Activated naive CD4-positive, alpha-beta T cell treated with anti-CD3 and anti-CD28 coated beads, Interleukin-2, amount 10 ng/mL, durations not matched to agents 7 days and 5 days (primary cell): Measurements from ENCODE around the gene RASA2.

Experiments used
- CTCF ChIA-PET: fragments of 350-600 bp; sonication (Branson Sonifier 250); formaldehyde crosslinking; loops from one replicate; lab custom pipeline; 2021; ENCODE audit warnings: antibody characterized with exemption; lab: Charles Lee
- DNase-seq: peaks from one replicate; pipeline ENCODE4 v3.0.0-alpha.2; 2020
- H3K27ac Mint-ChIP-seq: one replicate; pipeline ENCODE4 v1.8.0; 2021; ENCODE audit warnings: mild to moderate bottlenecking, moderate library complexity, mixed read lengths
- H3K27me3 Mint-ChIP-seq: one replicate; pipeline ENCODE4 v1.8.0; 2021; ENCODE audit warnings: mild to moderate bottlenecking, mixed read lengths
- H3K36me3 Mint-ChIP-seq: one replicate; pipeline ENCODE4 v1.8.0; 2021; ENCODE audit warnings: mixed read lengths
- H3K4me1 Mint-ChIP-seq: one replicate; pipeline ENCODE4 v1.8.0; 2021; ENCODE audit warnings: mixed read lengths
- H3K4me3 Mint-ChIP-seq: one replicate; pipeline ENCODE4 v1.8.0; 2021; ENCODE audit warnings: mild to moderate bottlenecking, moderate library complexity, mixed read lengths
- H3K9me3 Mint-ChIP-seq: one replicate; pipeline ENCODE4 v1.8.0; 2021; ENCODE audit warnings: mixed read lengths

RASA2 gene

GRCh38 chr3:141449424-141449823, 37.4 kb upstream of the RASA2 start:
- Mint-ChIP-seq H3K27me3 (no peaks in the 10 kb centered on the region), H3K27ac (no peak overlapping the region), H3K4me3 (no peak overlapping the region), H3K36me3 (peaks cover 9% of the 10 kb centered on the region), H3K4me1 (peaks cover under 1% of the 10 kb centered on the region), H3K9me3 (no peaks in the 10 kb centered on the region)
- CTCF ChIA-PET = interaction anchor here (0.6 to 3.3 kb wide), 7 partner anchors 10 to 147 kb away, joined by 3 to 25 read pairs (median 12); no protein-coding TSS in a partner anchor
- DNase-seq = no peak

DNA sequence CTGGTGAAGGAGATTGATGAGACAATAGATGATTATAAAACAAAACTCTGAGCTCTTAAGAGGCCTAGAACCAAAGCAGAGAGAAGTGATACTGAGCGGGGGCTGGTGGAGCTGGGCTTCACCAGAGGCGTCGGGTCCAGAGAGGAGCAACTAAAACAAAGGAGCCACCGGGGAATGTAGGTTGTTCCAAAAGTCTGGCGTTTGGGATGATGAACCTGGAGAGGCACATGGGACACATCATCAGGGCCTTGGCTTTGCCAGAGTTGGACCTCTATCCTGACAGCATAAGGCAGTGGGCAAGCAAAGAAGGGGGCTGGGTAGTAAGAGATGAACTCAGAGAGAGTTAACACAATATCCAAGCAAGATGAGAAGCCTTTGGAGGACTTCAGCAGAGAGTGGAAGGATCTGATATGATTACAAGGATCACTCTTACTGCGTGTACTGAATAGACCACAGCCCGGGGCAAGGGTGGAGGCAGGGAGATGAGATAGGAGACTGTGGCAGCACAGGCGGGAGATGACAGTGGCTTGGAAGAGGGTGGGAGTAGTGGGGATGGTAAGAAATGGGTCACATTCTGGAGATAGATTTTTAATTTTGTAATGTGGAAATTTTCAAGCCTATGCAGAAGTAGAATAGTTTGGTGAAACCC, 36.0 kb upstream of the RASA2 start:
- peaks cover 3% of the 10 kb centered on the region for H3K27me3 Mint-ChIP-seq
- H3K36me3 Mint-ChIP-seq = no peaks in the 10 kb centered on the region
- DNase-seq = no peak
- H3K4me1 Mint-ChIP-seq = peaks cover 8% of the 10 kb centered on the region
- no peaks in the 10 kb centered on the region for H3K9me3 Mint-ChIP-seq
- CTCF ChIA-PET = interaction anchor here (0.7 to 3.0 kb wide), 10 partner anchors 11 to 149 kb away, joined by 3 to 25 read pairs (median 6); no protein-coding TSS in a partner anchor
- H3K27ac Mint-ChIP-seq = no peak overlapping the region
- no peak overlapping the region for H3K4me3 Mint-ChIP-seq

GRCh38 chr3:141452045-141452444, 34.8 kb upstream of the RASA2 start:
- peak; percentile 71 for DNase-seq
- no peaks in the 10 kb centered on the region for H3K36me3 Mint-ChIP-seq
- no peak overlapping the region for H3K4me3 Mint-ChIP-seq
- no peaks in the 10 kb centered on the region for H3K9me3 Mint-ChIP-seq
- H3K27me3 Mint-ChIP-seq = peaks cover 4% of the 10 kb centered on the region
- peaks cover 8% of the 10 kb centered on the region for H3K4me1 Mint-ChIP-seq
- no peak overlapping the region for H3K27ac Mint-ChIP-seq
- CTCF ChIA-PET = interaction anchor here (0.6 to 10.9 kb wide), 28 partner anchors 9 to 426 kb away, joined by 3 to 347 read pairs (median 4); partner anchors contain the start of gene ZBTB38

- DNase-seq = no peak
- CTCF ChIA-PET = interaction anchor here (0.6 to 10.9 kb wide), 32 partner anchors 8 to 425 kb away, joined by 3 to 347 read pairs (median 4); partner anchors contain the start of genes PXYLP1 and ZBTB38
- no peaks in the 10 kb centered on the region for H3K9me3 Mint-ChIP-seq
- H3K4me3 Mint-ChIP-seq = no peak overlapping the region
- no peaks in the 10 kb centered on the region for H3K36me3 Mint-ChIP-seq
- peaks cover 8% of the 10 kb centered on the region for H3K4me1 Mint-ChIP-seq
- H3K27me3 Mint-ChIP-seq = peaks cover 11% of the 10 kb centered on the region
- no peak overlapping the region for H3K27ac Mint-ChIP-seq
Measured at GRCh38 chr3:141452773-141453172, 34.1 kb upstream of the RASA2 start.

- H3K4me3 Mint-ChIP-seq = no peak overlapping the region
- H3K27me3 Mint-ChIP-seq = peaks cover 12% of the 10 kb centered on the region
- H3K27ac Mint-ChIP-seq = no peak overlapping the region
- H3K4me1 Mint-ChIP-seq = peaks cover 8% of the 10 kb centered on the region
- CTCF ChIA-PET = interaction anchor here (0.7 to 10.9 kb wide), 15 partner anchors 12 to 199 kb away, joined by 3 to 347 read pairs (median 5); partner anchors contain the start of gene ZBTB38
- no peak for DNase-seq
- no peaks in the 10 kb centered on the region for H3K9me3 Mint-ChIP-seq
- H3K36me3 Mint-ChIP-seq = no peaks in the 10 kb centered on the region
Measured at GRCh38 chr3:141454054-141454453, 32.8 kb upstream of the RASA2 start.

DNA sequence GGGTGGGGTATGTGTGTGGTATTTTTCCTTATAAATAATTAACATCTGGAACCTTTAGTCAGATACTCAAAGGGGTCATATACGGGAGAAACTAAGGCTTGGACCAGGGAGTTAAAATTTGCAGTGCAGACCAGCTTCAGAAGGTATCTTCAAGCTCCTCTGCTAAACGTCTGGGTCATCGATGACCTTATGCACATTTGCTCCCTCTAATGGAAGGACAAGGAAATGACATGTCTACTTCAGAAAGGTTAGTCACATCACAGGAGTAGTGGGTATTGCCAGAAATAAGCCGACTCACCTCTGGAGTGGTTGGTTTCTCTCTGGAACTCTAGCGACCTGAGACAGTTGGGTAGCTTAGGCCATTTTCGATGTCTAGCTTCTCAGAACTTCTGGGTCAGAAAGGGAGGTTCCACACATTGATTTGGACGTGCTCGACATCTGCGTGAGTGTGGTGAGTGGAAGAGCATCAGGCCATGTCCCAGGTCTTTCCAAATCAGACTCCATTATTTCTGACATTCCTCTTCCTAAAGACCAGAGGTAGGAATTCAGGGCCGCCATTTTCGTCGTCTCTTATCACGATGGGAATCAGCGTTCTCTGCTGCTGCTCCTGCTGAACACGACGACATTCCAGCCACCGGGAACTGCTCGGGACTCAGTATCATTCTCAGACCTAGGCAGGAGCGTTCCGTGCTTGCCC, 31.8 kb upstream of the RASA2 start:
- Mint-ChIP-seq H3K36me3 (no peaks in the 10 kb centered on the region), H3K27ac (no peak overlapping the region), H3K4me1 (peaks cover 8% of the 10 kb centered on the region), H3K27me3 (peaks cover 14% of the 10 kb centered on the region), H3K4me3 (no peak overlapping the region), H3K9me3 (no peaks in the 10 kb centered on the region)
- DNase-seq = no peak
- CTCF ChIA-PET = interaction anchor here (0.6 to 10.9 kb wide), 26 partner anchors 13 to 223 kb away, joined by 3 to 347 read pairs (median 3); partner anchors contain the start of genes PXYLP1 and ZBTB38

DNA sequence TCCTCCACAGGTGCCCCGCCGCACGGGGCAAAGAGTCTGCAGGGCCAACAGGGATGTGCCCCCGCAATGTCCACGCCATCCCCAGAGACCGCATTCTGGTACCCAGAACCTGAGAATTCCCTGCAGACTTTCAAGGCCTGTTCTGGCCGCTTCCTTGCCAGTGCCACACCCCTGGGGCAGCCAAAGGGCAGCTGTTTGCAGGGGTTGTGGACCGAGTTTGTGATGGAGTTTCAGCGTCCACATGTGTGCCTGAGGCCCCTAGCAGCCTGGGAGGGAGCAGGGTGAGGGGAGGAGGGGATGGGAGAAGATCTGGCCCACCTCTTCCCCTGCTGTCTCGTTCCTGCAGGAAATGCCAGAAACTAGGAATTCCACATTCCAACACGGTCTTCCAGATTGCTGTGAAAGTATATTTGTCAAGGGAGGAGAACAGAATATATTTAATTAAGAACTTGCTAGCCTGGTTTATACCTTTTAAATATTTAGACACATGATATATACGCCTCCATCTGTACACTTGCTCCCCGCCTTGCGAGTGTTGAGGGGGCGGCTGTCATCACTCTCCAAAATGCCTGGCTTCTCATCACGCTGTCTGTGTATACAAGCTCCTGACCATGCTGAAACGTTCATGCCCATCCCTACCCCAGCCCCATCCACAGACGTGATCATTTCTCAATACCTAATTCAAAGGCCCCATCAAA, 31.1 kb upstream of the RASA2 start:
- no peak for DNase-seq
- H3K27ac Mint-ChIP-seq = no peak overlapping the region
- H3K9me3 Mint-ChIP-seq = no peaks in the 10 kb centered on the region
- CTCF ChIA-PET = interaction anchor here (0.6 to 10.9 kb wide), 11 partner anchors 14 to 189 kb away, joined by 3 to 347 read pairs (median 3); no protein-coding TSS in a partner anchor
- no peak overlapping the region for H3K4me3 Mint-ChIP-seq
- H3K36me3 Mint-ChIP-seq = no peaks in the 10 kb centered on the region
- H3K4me1 Mint-ChIP-seq = peaks cover 8% of the 10 kb centered on the region
- peaks cover 15% of the 10 kb centered on the region for H3K27me3 Mint-ChIP-seq

DNA sequence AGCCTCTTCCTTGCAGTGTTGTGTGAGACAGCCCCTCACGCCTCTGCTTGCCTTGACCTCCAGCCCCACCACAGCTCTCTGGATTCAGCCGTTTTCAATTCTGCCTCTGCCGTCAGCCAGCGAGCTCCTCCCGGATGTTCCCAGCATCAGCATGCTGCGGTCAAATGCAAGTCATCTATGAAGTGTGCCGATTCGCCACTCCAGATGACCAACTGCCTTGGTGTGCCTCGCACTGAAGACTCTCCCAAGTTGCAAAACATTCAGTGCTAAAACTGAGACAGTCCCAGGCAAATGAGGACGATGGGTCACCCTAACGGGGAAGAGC, 30.6 kb upstream of the RASA2 start:
- CTCF ChIA-PET = interaction anchor here (8.5 to 10.9 kb wide), 3 partner anchors 95 to 148 kb away, joined by 110 to 347 read pairs (median 201); no protein-coding TSS in a partner anchor
- no peak overlapping the region for H3K27ac Mint-ChIP-seq
- H3K9me3 Mint-ChIP-seq = no peaks in the 10 kb centered on the region
- DNase-seq = no peak
- peaks cover 8% of the 10 kb centered on the region for H3K4me1 Mint-ChIP-seq
- peaks cover 15% of the 10 kb centered on the region for H3K27me3 Mint-ChIP-seq
- H3K36me3 Mint-ChIP-seq = no peaks in the 10 kb centered on the region
- H3K4me3 Mint-ChIP-seq = no peak overlapping the region

- Mint-ChIP-seq H3K27me3 (peaks cover 15% of the 10 kb centered on the region), H3K9me3 (no peaks in the 10 kb centered on the region)
- DNase-seq = no peak
Measured at GRCh38 chr3:141457624-141458236, 29.1 kb upstream of the RASA2 start.

GRCh38 chr3:141459008-141459407, 27.8 kb upstream of the RASA2 start:
- H3K4me1 Mint-ChIP-seq = peaks cover 12% of the 10 kb centered on the region
- DNase-seq = no peak
- peaks cover 15% of the 10 kb centered on the region for H3K27me3 Mint-ChIP-seq
- H3K27ac Mint-ChIP-seq = no peak overlapping the region
- peaks cover 6% of the 10 kb centered on the region for H3K9me3 Mint-ChIP-seq
- H3K4me3 Mint-ChIP-seq = no peak overlapping the region
- CTCF ChIA-PET = interaction anchor here (0.6 to 10.9 kb wide), 19 partner anchors 10 to 454 kb away, joined by 3 to 347 read pairs (median 7); no protein-coding TSS in a partner anchor
- H3K36me3 Mint-ChIP-seq = peaks cover under 1% of the 10 kb centered on the region

More at GRCh38 chr3:141457624-141458236, 29.1 kb upstream of the RASA2 start:
- Mint-ChIP-seq H3K4me3 (no peak overlapping the region), H3K4me1 (peaks cover 12% of the 10 kb centered on the region), H3K36me3 (no peaks in the 10 kb centered on the region), H3K27ac (no peak overlapping the region)
- CTCF ChIA-PET = interaction anchor here (1.0 to 10.9 kb wide), 5 partner anchors 97 to 150 kb away, joined by 4 to 347 read pairs (median 110); no protein-coding TSS in a partner anchor

DNA sequence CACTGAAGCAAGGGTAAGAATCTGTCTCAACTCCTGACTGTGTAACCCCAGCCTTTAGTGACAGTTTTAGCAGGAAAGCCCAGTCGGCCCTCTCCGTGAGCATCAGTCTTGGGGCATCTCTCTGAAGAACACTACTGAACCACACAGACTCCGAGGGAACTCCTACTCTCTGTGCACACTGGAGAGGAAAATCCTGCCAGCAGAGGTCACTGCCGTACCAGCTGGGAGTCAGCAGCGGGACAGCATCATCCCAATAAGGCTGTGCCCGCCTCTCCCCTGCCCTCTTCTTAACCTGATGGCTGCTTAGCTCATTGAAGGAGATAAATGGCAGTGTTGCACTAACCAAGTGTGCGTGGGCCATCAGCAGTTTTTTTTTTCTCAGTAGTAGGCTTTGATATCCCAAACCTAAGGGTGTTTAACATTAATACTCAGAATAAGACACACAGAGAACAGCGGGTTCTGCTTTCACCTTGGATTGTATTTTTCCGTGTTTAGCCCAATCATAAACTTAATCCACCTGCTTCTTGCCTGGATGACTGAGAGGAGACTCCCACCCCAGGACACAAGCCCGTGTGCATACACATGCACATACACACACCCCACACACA, 26.6 kb upstream of the RASA2 start:
- no peak overlapping the region for H3K4me3 Mint-ChIP-seq
- peak; percentile 93 for DNase-seq
- H3K36me3 Mint-ChIP-seq = peaks cover 7% of the 10 kb centered on the region
- H3K4me1 Mint-ChIP-seq = peaks cover 4% of the 10 kb centered on the region
- H3K27me3 Mint-ChIP-seq = peaks cover 12% of the 10 kb centered on the region
- no peak overlapping the region for H3K27ac Mint-ChIP-seq
- peaks cover 17% of the 10 kb centered on the region for H3K9me3 Mint-ChIP-seq
- CTCF ChIA-PET = interaction anchor here (0.6 to 10.9 kb wide), 29 partner anchors 8 to 820 kb away, joined by 3 to 347 read pairs (median 5); no protein-coding TSS in a partner anchor

- Mint-ChIP-seq H3K36me3 (peaks cover 7% of the 10 kb centered on the region), H3K9me3 (peaks cover 19% of the 10 kb centered on the region), H3K4me3 (no peak overlapping the region), H3K27ac (no peak overlapping the region), H3K27me3 (peaks cover 9% of the 10 kb centered on the region), H3K4me1 (peaks cover 4% of the 10 kb centered on the region)
- no peak for DNase-seq
- CTCF ChIA-PET = interaction anchor here (0.7 to 10.9 kb wide), 7 partner anchors 8 to 182 kb away, joined by 3 to 347 read pairs (median 5); no protein-coding TSS in a partner anchor
Measured at GRCh38 chr3:141462176-141462859, 24.5 kb upstream of the RASA2 start.
